ENCODE measurements around the gene ZNF430. TPM values are rescaled to one million over a fixed set of nuclear protein-coding genes. Genes with fewer than 3 reads are reported as not detected.
A peak's percentile ranks its signal among the peaks of the same experiment; 100 is the strongest.

The ZNF430 gene
- polyA plus RNA-seq, 1 donor (not counting 4 experiments of a cell fraction or from before 2014, with no cell fraction given) = 11.8 TPM

- Histone ChIP-seq H3K9me1 (ENCODE audit: control insufficient read depth, extremely low read depth, insufficient read depth, low read length) (no peaks in the 10 kb centered on the region), H3K4me3 (ENCODE audit: control insufficient read depth in 2 of 3, extremely low read depth in 1 of 3, insufficient read depth in 2 of 3, low read depth in 1 of 3, low read length in 3 of 3) (no peak overlapping the region), H3K4me1 (ENCODE audit: control insufficient read depth, extremely low read depth, insufficient read depth, low read length) (peaks cover 14% of the 10 kb centered on the region), H3K9ac (ENCODE audit: control insufficient read depth, extremely low read depth, insufficient read depth, low read length) (no peak overlapping the region), H3K79me2 (ENCODE audit: control insufficient read depth, insufficient read depth, low read length) (no peaks in the 10 kb centered on the region), H3K36me3 (ENCODE audit: control insufficient read depth in 2 of 2, extremely low read depth in 1 of 2, insufficient read depth in 2 of 2, low read length in 2 of 2) (peaks cover 0 to 2% of the 10 kb centered on the region in 2 experiments), H3K27ac (ENCODE audit: control insufficient read depth, insufficient read depth, low read length) (no peak overlapping the region), H3K4me2 (ENCODE audit: control insufficient read depth, extremely low read depth, insufficient read depth, low read depth, low read length) (no peak overlapping the region), H3K9me3 (ENCODE audit: control insufficient read depth, low read depth, low read length) (no peaks in the 10 kb centered on the region), H4K20me1 (ENCODE audit: control insufficient read depth, extremely low read depth, insufficient read depth, low read length) (no peaks in the 10 kb centered on the region), H3K27me3 (ENCODE audit: control insufficient read depth, extremely low read depth, insufficient read depth, low read length) (no peaks in the 10 kb centered on the region), H2AFZ (ENCODE audit: control insufficient read depth, low read length) (no peak overlapping the region)
- dilution Hi-C loops (cut with MboI; ENCODE audit: extremely low pct_ligation_motif_present, low sequenced_read_pairs) = no loop called here
- no peak for DNase-seq (ENCODE audit: low read depth, low spot score)
- TF ChIP-seq EZH2 (IDR thresholded peaks at IDR 0.05; ENCODE audit: low read length) (no peak), CTCF (optimal IDR thresholded peaks at IDR 0.05 in 1 of 3, IDR thresholded peaks at IDR 0.05 in 1 of 3, conservative IDR thresholded peaks at IDR 0.05 in 1 of 3; ENCODE audit: extremely low read depth in 1 of 3, insufficient read depth in 2 of 3, low read length in 3 of 3) (no peak)
- FAIRE-seq = peak; percentile 9
Observed at GRCh38 chr19:21101521-21102242, 81.2 kb downstream of the ZNF430 start.

- Histone ChIP-seq H2AFZ (ENCODE audit: control insufficient read depth, low read length) (no peak overlapping the region), H3K27ac (ENCODE audit: control insufficient read depth, insufficient read depth, low read length) (no peak overlapping the region), H3K27me3 (ENCODE audit: control insufficient read depth, extremely low read depth, insufficient read depth, low read length) (no peaks in the 10 kb centered on the region), H3K9me3 (ENCODE audit: control insufficient read depth, low read depth, low read length) (no peaks in the 10 kb centered on the region), H4K20me1 (ENCODE audit: control insufficient read depth, extremely low read depth, insufficient read depth, low read length) (no peaks in the 10 kb centered on the region), H3K79me2 (ENCODE audit: control insufficient read depth, insufficient read depth, low read length) (no peaks in the 10 kb centered on the region), H3K9me1 (ENCODE audit: control insufficient read depth, extremely low read depth, insufficient read depth, low read length) (no peaks in the 10 kb centered on the region), H3K36me3 (ENCODE audit: control insufficient read depth in 2 of 2, extremely low read depth in 1 of 2, insufficient read depth in 2 of 2, low read length in 2 of 2) (peaks cover 0 to 2% of the 10 kb centered on the region in 2 experiments), H3K4me1 (ENCODE audit: control insufficient read depth, extremely low read depth, insufficient read depth, low read length) (no peaks in the 10 kb centered on the region), H3K4me2 (ENCODE audit: control insufficient read depth, extremely low read depth, insufficient read depth, low read depth, low read length) (no peak overlapping the region), H3K4me3 (ENCODE audit: control insufficient read depth in 2 of 3, extremely low read depth in 1 of 3, insufficient read depth in 2 of 3, low read depth in 1 of 3, low read length in 3 of 3) (no peak overlapping the region), H3K9ac (ENCODE audit: control insufficient read depth, extremely low read depth, insufficient read depth, low read length) (no peak overlapping the region)
- dilution Hi-C loops (cut with MboI; ENCODE audit: extremely low pct_ligation_motif_present, low sequenced_read_pairs) = no loop called here
- FAIRE-seq = peak; percentile 43
- no peak for DNase-seq (ENCODE audit: low read depth, low spot score)
- TF ChIP-seq CTCF (optimal IDR thresholded peaks at IDR 0.05 in 1 of 3, IDR thresholded peaks at IDR 0.05 in 1 of 3, conservative IDR thresholded peaks at IDR 0.05 in 1 of 3; ENCODE audit: extremely low read depth in 1 of 3, insufficient read depth in 2 of 3, low read length in 3 of 3) (no peak), EZH2 (IDR thresholded peaks at IDR 0.05; ENCODE audit: low read length) (no peak)
Observed at GRCh38 chr19:21109116-21109515, 88.7 kb downstream of the ZNF430 start.

Small RNA genes lying within 50 kb of the gene (small RNA-seq; reads per million reads assigned to genes)
- 0 reads per million in 3 experiments for gene AC008739.3 (ENCODE audit: insufficient read length in 3 of 3, low read depth in 3 of 3, low replicate concordance in 1 of 3)

Other genes with a start within 250 kb of the ZNF430 start
- 2.7 to 3.5 TPM (median 3.4 TPM) in 3 replicates for gene ZNF66, start 244.4 kb upstream of the ZNF430 start, polyA plus RNA-seq
- gene ZNF85, start 97.4 kb upstream of the ZNF430 start, polyA plus RNA-seq = 6.8 to 12.1 TPM (median 9.6 TPM) in 3 replicates
- 4.9 to 8.8 TPM (median 5.3 TPM) in 3 replicates for gene ZNF714, start 61.5 kb downstream of the ZNF430 start, polyA plus RNA-seq
- 7.9 to 16.6 TPM (median 15.7 TPM) in 3 replicates for gene ZNF431, start 121.4 kb downstream of the ZNF430 start, polyA plus RNA-seq

Measured in keratinocyte (primary cell).